Activated T-cell treated with anti-CD3 and anti-CD28 coated beads, Interleukin-2, amount 50 U/mL, for 24 hours (primary cell): Measurements from ENCODE around the gene PPIF.

Source experiments
- DNase-seq: peaks from one replicate; pipeline ENCODE4 v3.0.0-alpha.2; 2020
- H3K27ac Mint-ChIP-seq: 2 replicates; pipeline ENCODE4 v1.8.0; 2020; ENCODE audit warnings: mild to moderate bottlenecking, mixed read lengths
- H3K27me3 Mint-ChIP-seq: 2 replicates; pipeline ENCODE4 v1.8.0; 2020; ENCODE audit warnings: mixed read lengths
- H3K36me3 Mint-ChIP-seq: 2 replicates; pipeline ENCODE4 v1.8.0; 2020; ENCODE audit warnings: low read depth, mixed read lengths
- H3K4me1 Mint-ChIP-seq: 2 replicates; pipeline ENCODE4 v1.8.0; 2020; ENCODE audit warnings: low read depth, mixed read lengths
- H3K4me3 Mint-ChIP-seq: 2 replicates; pipeline ENCODE4 v1.8.0; 2020; ENCODE audit warnings: mild to moderate bottlenecking, moderate library complexity, mixed read lengths
- H3K9me3 Mint-ChIP-seq: 2 replicates; pipeline ENCODE4 v1.8.0; 2020; ENCODE audit warnings: mixed read lengths

Gene PPIF

DNA sequence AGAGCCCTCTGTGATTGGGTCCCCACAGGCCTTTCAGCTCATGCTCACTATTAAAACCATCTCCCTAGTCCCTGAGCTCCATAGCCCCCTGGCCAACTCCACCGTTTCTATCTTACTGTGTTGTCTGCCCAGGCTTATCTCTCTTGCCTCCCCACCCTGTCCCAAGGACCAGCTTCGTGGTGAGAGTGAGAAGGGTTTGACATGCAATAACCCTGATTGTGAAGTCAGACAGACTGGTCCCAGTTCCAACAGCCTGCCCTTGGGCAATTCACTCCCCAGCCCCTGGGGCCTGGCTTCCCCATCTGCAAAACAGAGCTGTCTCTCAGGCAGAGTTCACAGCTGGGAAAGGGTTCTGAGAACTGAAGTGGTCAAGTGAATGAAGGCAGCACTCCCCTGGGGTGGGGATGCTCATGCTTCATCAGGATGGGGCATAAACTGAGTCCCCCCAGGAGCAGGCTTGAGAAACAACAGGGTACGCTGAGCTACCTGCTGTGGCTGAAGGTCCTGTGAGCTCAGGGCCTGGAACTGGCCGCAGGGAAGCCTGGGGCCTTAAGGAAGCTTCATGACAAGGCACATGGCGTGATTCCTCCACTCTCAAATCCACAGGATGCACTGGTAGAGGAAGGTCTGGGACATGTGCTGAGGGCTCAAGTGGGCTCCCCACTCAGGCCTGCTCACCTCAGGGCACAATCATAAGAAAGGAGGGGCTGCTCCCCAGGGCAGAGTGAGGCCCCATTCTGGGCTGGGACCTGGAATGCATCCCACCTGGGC is 1.8 kb upstream of the PPIF start:
- Mint-ChIP-seq H3K27ac (no peak overlapping the region), H3K4me3 (no peak overlapping the region), H3K27me3 (no peaks in the 10 kb centered on the region), H3K4me1 (peaks cover 24% of the 10 kb centered on the region), H3K36me3 (peaks cover 28% of the 10 kb centered on the region), H3K9me3 (no peaks in the 10 kb centered on the region)
- no peak for DNase-seq

- H3K4me3 Mint-ChIP-seq = no peak overlapping the region
- no peak overlapping the region for H3K27ac Mint-ChIP-seq
- no peaks in the 10 kb centered on the region for H3K27me3 Mint-ChIP-seq
- no peaks in the 10 kb centered on the region for H3K9me3 Mint-ChIP-seq
- no peak for DNase-seq
- peaks cover 25% of the 10 kb centered on the region for H3K4me1 Mint-ChIP-seq
- H3K36me3 Mint-ChIP-seq = peaks cover 33% of the 10 kb centered on the region
These were observed 1.3 kb upstream of the PPIF start for GRCh38 chr10:79346012-79346340.

DNA sequence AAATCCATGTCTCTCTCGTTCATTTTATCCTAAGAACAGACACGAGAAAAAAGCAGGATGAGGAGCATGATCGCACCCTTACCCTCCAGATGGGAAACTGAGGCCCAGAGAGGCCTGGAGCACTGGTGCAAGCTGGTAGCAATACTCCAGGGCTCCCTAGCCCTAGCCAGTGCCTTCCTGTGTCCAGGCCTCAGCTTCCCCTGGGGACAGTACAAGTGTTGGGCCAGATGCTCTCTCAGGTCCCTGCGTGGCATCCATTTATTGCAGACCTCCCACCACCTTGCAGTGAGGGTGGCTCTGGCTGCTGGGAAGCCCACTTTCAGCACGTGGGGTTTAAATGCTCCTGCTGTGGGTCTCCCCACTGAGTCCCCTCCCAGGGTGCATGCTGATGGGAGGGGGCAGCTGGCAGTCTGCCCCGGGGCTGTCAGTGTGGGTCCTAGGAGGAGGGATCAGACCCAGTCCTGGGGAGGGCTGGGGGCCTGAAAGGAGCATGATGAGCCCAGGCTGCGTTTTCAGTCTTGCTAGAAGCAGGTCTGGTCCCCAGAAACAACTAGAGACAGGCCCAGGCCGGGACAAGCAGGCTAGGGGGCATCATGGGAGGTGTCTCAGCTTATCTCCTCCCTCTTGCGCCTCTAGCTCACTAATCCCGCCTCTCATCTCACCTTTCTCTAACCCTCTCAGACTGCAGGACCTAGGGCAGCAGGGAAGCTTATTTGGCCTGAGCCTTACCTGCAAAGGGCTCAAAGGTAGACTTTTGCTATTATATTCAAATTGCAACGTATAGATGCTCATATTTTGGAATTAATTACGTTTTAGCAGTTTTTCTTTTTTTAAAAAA is 662 bp upstream of the PPIF start:
- no peak for DNase-seq
- H3K4me1 Mint-ChIP-seq = peaks cover 25% of the 10 kb centered on the region
- peak overlapping the region; percentile 33 for H3K27ac Mint-ChIP-seq
- H3K36me3 Mint-ChIP-seq = peaks cover 40% of the 10 kb centered on the region
- H3K4me3 Mint-ChIP-seq = peak overlapping the region; percentile 89
- H3K9me3 Mint-ChIP-seq = no peaks in the 10 kb centered on the region
- no peaks in the 10 kb centered on the region for H3K27me3 Mint-ChIP-seq

GRCh38 chr10:79347894-79348639 is 798 bp downstream of the PPIF start:
- peak; percentile 86 for DNase-seq
- Mint-ChIP-seq H3K27me3 (no peaks in the 10 kb centered on the region), H3K4me3 (peak overlapping the region; percentile 89), H3K9me3 (no peaks in the 10 kb centered on the region), H3K36me3 (peaks cover 54% of the 10 kb centered on the region), H3K27ac (peak overlapping the region; percentile 96), H3K4me1 (peaks cover 33% of the 10 kb centered on the region)

- Mint-ChIP-seq H3K4me3 (peak overlapping the region; percentile 89), H3K4me1 (peaks cover 38% of the 10 kb centered on the region), H3K27ac (peak overlapping the region; percentile 96), H3K9me3 (no peaks in the 10 kb centered on the region), H3K27me3 (no peaks in the 10 kb centered on the region), H3K36me3 (peaks cover 60% of the 10 kb centered on the region)
- no peak for DNase-seq
These were observed 1.3 kb downstream of the PPIF start for GRCh38 chr10:79348640-79348988.

DNA sequence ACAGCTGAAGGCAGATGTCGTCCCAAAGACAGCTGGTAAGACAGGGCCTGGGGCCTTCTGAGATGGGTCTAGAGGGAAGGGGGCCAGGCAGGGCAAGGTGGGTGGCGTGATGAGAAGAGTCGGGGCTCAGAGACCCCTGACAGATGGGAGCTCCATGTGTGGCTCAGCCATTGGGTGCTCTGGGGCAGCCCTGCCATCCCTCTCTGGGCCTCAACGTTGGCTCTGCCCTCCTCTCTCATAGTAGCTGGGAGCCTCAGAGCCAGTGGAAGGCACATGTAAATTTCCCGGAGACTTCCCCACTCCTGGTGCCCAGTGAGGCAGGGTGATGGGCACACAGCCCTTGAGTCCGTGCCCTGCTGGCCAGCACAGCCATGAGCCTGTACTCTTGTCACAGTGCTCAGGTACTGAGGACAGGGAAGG is 1.8 kb downstream of the PPIF start:
- Mint-ChIP-seq H3K27me3 (no peaks in the 10 kb centered on the region), H3K27ac (peak overlapping the region; percentile 96), H3K9me3 (no peaks in the 10 kb centered on the region), H3K4me3 (peak overlapping the region; percentile 89), H3K4me1 (peaks cover 43% of the 10 kb centered on the region), H3K36me3 (peaks cover 64% of the 10 kb centered on the region)
- no peak for DNase-seq

DNA sequence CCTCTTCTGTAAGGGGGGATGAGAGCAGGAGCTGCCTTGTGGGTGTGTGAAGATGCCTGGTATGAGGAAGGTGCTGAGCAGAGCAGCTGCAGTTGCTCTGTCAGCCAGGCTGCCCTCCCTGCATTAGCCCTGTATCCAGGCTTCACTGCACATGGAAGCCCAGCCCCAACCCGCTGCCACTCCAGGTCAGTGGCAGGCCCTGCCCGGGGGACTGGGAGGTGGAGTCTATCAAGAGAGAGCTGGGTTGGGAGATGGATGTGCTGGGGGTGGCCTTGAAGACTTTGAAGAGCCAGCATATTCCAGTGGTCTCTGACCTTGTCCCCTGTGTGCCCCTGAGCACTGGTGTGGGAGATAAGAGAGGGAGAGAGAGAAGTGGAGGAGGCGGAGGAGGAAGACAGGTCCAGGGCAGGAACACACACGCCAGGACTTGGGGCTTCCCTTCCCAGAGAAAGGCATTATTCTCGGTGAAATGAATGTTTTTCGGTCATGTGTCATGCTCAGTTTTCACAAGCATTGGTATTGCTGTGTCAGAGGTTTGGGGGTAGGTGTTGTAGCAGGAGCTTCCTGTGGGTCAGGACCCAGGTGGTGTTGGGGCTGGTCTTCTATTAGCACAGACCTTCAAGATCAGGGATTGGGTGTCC is 2.6 kb downstream of the PPIF start:
- peak overlapping the region; percentile 89 for H3K4me3 Mint-ChIP-seq
- peak overlapping the region; percentile 96 for H3K27ac Mint-ChIP-seq
- peaks cover 50% of the 10 kb centered on the region for H3K4me1 Mint-ChIP-seq
- no peaks in the 10 kb centered on the region for H3K27me3 Mint-ChIP-seq
- H3K9me3 Mint-ChIP-seq = no peaks in the 10 kb centered on the region
- DNase-seq = no peak
- peaks cover 72% of the 10 kb centered on the region for H3K36me3 Mint-ChIP-seq

DNA sequence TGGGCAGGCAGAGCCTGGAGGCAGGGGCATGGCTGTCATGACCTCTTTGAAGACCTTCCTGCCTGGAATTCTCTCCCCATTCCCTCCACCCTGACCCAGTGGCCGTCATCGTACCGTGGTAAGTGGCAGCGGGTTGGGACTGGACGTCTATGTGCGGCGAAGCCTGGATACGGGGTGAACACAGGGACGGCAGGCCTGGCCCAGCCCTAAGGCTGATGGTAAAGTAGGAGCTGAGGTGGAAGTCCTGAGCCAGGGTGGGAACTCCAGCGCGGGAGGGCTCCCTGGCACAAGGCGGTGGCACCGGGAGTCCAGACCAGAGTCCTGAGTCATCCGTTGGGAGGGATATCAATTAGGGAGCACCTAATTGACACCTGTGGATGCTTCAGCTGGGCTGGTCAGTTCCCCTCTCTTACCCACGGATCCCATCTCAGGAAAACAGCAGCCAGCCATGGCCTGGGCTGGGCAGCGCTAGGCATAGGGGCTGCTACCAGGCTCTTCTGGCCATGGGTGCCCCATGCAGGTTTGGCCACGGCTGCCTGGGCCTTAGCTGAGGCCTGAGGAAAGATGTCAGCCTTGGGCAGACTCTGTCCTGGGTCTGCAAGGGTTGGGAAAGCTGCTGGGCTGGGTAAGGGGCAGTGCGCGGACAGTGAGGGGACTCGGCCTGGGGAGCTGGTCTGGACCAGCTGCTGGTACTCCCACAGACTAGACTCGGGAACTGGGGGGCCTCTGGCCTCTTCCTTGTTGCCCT is 3.3 kb downstream of the PPIF start:
- Mint-ChIP-seq H3K27ac (peak overlapping the region; percentile 96), H3K36me3 (peaks cover 79% of the 10 kb centered on the region), H3K4me1 (peaks cover 55% of the 10 kb centered on the region), H3K4me3 (peak overlapping the region; percentile 89), H3K27me3 (no peaks in the 10 kb centered on the region), H3K9me3 (no peaks in the 10 kb centered on the region)
- DNase-seq = no peak

DNA sequence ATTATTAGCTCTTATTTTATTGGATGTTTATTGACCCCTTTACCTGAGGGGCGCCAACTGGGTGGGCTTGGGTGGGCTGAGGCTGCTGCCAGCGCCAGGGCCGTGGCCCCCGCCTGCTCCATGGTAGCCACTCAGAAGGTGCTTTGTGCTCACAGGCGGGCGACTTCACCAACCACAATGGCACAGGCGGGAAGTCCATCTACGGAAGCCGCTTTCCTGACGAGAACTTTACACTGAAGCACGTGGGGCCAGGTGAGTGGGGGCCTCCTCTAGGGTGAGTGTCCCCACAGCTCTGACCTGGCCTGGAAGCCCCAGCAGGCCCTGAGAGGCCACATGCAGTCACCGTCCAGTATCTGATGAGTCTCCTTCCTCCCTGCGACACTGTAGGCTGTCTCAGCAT is 4.1 kb downstream of the PPIF start:
- Mint-ChIP-seq H3K4me1 (peaks cover 63% of the 10 kb centered on the region), H3K27ac (no peak overlapping the region), H3K9me3 (no peaks in the 10 kb centered on the region), H3K36me3 (peaks cover 87% of the 10 kb centered on the region), H3K4me3 (no peak overlapping the region), H3K27me3 (no peaks in the 10 kb centered on the region)
- DNase-seq = no peak

DNA sequence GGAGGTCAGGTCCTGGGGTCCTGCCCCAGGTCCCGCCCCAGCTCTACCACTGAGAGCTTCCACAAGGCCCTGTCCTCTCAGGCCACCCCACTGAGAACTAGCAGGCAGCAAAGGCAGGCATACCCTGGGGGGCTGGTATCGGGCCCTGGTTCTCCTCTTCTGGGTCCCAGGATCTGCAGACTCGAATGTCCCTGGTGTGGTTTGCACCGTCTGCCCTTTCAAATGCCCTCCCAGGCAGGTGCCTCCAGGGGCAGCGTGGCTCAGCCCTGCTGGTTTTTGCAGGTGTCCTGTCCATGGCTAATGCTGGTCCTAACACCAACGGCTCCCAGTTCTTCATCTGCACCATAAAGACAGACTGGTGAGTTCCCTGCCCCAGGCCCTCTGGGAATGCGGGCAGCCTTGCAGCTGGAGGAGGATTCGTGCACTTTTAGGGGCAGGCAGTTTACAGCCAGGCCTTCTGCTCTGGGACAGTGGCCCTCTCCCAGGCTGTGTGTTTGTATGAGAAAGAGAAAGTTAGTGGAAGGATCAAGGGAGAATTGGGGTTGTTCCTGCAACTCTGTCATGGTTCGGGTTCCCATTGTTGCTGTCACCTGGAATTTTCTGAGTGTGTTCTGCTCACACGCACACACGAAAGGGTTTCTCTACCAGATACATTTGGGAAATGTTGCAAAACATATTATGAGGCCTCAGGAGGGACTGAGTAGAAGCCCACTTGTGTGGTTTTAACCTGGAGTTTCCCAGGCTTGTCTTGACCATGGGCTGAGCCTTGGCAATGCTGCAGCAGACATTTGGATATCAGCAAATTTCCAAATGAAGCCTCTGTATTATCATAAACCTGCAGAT is 5.0 kb downstream of the PPIF start:
- Mint-ChIP-seq H3K4me3 (no peak overlapping the region), H3K27ac (peak overlapping the region; percentile 16), H3K36me3 (peaks cover 94% of the 10 kb centered on the region), H3K27me3 (no peaks in the 10 kb centered on the region), H3K4me1 (peaks cover 59% of the 10 kb centered on the region), H3K9me3 (no peaks in the 10 kb centered on the region)
- no peak for DNase-seq

- Mint-ChIP-seq H3K27ac (no peak overlapping the region), H3K4me3 (no peak overlapping the region), H3K36me3 (peaks cover 97% of the 10 kb centered on the region)
These were observed 5.7 kb downstream of the PPIF start for GRCh38 chr10:79353000-79353406.

DNA sequence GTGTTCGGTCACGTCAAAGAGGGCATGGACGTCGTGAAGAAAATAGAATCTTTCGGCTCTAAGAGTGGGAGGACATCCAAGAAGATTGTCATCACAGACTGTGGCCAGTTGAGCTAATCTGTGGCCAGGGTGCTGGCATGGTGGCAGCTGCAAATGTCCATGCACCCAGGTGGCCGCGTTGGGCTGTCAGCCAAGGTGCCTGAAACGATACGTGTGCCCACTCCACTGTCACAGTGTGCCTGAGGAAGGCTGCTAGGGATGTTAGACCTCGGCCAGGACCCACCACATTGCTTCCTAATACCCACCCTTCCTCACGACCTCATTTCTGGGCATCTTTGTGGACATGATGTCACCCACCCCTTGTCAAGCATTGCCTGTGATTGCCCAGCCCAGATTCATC is 6.5 kb downstream of the PPIF start:
- no peaks in the 10 kb centered on the region for H3K9me3 Mint-ChIP-seq
- no peak overlapping the region for H3K4me3 Mint-ChIP-seq
- no peak for DNase-seq
- peaks cover 93% of the 10 kb centered on the region for H3K36me3 Mint-ChIP-seq
- peaks cover 56% of the 10 kb centered on the region for H3K4me1 Mint-ChIP-seq
- H3K27me3 Mint-ChIP-seq = no peaks in the 10 kb centered on the region
- H3K27ac Mint-ChIP-seq = peak overlapping the region; percentile 61

More at GRCh38 chr10:79353000-79353406, 5.7 kb downstream of the PPIF start:
- DNase-seq = no peak
- Mint-ChIP-seq H3K27me3 (no peaks in the 10 kb centered on the region), H3K9me3 (no peaks in the 10 kb centered on the region), H3K4me1 (peaks cover 59% of the 10 kb centered on the region)

GRCh38 chr10:79354141-79354540 is 6.9 kb downstream of the PPIF start:
- DNase-seq = no peak
- Mint-ChIP-seq H3K9me3 (no peaks in the 10 kb centered on the region), H3K27me3 (no peaks in the 10 kb centered on the region), H3K27ac (peak overlapping the region; percentile 61), H3K36me3 (peaks cover 89% of the 10 kb centered on the region), H3K4me1 (peaks cover 52% of the 10 kb centered on the region), H3K4me3 (no peak overlapping the region)
